ENCODE data around the gene EPS8L1.

Gene EPS8L1

DNA sequence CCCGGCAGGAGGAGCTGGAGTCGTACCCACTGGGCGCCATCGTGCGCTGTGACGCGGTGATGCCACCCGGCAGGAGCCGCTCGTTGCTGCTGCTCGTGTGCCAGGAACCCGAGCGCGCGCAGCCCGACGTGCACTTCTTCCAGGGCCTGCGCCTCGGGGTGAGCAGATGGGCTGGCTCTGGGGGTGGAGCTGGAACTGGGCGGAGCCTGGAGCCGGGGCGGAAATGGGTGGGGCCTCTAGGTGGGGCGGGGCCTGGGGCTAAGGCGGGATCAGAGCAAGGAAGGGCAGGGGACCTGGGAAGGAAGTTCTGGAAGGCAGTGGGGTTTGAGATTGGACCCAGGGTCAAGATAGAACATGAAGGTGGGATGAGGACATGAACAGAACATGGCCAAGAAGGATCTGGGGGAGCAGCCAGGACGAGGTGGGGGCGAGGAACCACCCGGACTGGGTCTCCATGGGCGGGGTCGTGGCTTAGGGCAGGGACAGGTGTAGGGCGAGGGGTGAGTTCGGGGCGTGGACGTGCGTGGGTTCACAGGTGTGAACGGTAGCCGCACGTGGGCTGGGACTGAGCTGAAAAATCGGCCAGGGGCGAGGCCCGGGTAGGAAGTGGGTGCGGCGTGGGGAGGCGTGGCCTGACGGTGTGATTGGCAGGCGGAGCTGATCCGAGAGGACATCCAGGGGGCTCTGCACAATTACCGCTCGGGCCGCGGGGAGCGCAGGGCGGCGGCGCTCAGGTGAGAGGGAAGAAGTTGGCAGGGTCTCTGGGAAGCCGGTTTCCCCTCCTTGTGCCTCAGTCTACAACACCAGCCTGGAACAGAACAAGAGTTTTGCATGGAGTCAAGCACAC lies 4.7 kb downstream of the EPS8L1 start:
- peak; percentile 48 for DNase-seq (ENCODE audit: low read depth)

DNA sequence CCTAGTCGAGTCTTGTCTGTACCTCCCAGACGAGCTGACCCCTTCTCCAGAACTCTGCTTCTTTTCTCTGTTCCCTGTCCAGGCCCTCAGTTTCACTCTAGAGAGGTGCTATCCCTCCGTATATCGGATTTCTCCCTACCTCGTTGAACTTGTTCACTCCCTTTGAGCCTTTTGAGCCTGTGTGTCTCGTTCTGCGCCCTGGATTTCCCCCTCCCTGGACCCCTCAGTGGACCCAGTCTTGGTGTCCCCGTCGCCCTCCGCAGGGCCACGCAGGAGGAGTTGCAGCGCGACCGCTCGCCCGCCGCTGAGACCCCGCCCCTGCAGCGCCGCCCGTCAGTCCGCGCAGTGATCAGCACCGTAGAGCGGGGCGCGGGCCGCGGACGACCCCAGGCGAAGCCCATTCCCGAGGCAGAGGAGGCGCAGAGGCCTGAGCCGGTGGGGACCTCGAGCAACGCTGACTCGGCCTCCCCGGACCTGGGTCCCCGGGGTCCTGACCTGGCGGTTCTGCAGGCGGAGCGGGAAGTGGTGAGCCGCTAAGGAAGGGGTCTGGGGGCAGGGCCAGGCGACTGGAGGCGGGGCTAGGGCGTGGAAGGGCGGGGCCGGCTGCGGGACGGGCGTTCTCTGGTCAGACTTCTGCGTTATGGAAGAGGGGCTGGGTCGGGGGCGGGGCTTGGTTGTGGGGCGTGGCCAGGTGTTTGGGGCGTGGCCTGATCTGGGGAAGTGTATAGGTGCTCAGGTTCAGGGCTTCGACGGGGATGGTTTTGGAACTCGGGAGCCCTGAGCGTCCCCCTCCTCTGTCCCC lies 5.5 kb downstream of the EPS8L1 start:
- peak; percentile 84 for DNase-seq (ENCODE audit: low read depth)

DNA sequence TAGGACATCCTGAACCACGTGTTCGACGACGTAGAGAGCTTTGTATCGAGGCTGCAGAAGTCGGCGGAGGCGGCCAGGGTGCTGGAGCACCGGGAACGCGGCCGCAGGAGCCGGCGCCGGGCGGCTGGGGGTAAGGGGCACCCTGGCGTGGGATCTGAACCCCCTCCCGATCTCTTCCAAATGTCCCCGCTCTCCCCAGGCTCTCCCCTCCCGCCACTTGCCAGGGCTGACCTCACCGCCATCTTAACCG lies 6.0 kb downstream of the EPS8L1 start:
- no peak for DNase-seq (ENCODE audit: low read depth)

DNA sequence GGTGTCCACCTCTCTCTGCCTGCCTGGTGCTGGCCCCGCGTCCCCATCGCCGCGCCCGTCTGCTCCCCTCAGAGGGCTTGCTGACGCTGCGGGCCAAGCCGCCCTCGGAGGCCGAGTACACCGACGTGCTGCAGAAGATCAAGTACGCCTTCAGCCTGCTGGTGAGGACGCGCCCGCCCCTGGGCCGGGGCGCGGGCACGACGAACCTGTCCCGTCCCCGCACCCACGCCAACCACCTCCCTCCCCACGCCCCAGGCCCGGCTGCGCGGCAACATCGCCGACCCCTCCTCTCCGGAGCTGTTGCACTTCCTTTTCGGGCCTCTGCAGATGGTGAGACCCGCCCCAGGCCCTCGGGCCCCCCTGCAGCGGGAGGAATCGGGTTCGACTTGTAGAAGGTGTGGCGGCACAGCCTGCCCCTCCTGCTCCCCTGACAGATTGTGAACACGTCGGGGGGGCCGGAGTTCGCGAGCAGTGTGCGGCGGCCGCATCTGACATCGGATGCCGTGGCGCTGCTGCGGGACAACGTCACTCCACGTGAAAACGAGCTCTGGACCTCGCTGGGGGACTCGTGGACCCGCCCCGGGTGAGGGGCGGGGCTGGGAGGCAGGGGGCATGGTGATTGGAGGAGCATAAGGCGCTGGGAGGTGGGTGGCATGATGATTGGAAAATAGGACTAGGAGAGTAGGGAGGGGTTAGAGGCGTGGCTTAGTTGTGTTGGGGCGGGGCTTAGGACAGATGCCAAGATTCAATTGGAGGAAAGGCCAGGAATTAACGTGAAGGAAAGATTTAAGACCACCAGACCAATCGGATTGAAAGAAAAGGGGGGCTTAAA lies 6.6 kb downstream of the EPS8L1 start:
- peak; percentile 31 for DNase-seq (ENCODE audit: low read depth)

DNA sequence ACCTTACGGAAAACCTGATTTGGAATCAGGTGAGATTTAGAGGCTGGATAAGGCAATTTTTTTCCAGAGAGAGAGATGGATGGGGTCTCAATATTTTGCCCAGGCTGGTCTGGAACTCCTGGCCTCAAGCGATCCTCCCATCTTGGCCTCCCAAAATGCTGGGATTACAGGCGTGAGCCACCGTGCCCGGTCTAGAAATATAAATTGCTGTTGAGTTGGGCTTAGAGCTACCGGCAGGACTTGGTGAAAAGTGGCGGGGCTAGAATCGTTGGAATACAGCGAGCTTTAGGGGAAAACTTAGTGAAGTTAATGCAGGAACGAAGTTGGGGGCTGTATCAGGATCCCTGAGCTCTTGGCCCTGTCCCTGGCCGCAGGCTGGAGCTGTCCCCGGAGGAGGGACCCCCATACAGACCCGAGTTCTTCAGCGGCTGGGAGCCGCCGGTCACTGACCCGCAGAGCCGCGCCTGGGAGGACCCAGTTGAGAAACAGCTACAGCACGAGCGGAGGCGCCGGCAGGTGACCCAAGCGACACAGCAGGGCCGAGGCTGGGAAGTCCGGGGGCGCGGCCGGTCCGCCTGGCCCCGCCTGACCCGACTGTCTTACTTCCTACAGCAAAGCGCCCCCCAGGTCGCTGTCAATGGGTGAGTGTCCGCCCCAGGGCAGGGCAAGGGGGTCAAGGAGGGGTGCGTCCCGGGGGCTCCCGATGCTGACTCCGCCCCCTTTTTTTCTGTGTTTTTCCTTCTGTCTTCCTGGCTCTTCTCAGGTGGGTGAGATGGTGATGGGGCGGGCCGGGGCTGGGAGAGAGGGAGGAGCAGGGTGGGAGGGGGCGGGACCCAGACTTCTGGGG lies 7.6 kb downstream of the EPS8L1 start:
- no peak for DNase-seq (ENCODE audit: low read depth)

DNA sequence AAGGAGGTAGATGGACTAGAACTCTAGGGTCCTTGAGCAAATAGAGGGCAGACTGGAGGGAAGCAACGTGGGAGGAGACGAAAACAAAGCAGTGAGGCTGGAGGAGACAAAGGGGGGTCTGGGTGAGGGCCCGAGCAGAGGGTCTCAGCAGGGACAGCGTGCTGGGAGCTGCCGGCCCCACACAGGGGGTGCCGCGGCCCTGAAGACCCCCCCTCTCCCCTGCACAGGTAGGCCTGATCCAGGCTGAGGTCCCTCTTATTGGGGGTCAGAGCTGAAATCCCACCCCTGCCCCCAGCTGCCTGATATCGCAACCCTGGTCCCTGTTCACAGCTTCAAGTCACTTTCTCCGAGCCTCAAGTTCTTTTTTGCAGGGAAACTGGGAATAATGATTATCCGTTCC lies 8.7 kb downstream of the EPS8L1 start:
- DNase-seq (ENCODE audit: low read depth), result no peak

DNA sequence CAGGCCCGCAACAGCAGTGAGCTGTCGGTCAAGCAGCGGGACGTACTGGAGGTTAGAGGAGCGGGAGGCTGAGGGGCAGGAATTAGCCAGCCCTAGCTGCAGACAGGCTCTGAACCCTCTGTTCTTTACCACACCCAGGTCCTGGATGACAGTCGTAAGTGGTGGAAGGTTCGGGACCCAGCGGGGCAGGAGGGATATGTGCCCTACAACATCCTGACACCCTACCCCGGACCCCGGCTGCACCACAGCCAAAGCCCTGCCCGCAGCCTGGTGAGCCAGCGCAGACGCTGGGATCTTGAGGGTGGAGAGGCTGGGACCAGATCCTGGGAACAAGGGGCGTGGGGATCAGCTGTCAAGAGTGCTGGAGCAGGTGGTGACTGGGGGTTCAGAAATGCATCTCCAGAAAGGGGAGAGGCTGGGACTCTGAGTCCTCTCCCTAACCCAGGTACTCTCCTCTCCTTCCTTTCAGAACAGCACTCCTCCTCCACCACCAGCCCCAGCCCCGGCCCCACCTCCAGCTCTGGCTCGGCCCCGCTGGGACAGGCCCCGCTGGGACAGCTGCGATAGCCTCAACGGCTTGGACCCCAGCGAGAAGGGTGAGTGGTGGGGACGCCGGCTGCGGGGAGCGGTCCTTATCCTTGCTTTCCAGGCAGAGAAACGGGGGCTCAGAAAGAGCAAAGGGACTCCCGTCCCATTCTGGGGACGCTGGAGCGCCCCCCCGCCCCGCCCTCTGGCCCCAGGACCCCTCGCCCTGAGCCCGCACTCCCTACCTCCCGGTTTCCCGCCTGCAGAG lies 10.4 kb downstream of the EPS8L1 start:
- DNase-seq (ENCODE audit: low read depth), result no peak

DNA sequence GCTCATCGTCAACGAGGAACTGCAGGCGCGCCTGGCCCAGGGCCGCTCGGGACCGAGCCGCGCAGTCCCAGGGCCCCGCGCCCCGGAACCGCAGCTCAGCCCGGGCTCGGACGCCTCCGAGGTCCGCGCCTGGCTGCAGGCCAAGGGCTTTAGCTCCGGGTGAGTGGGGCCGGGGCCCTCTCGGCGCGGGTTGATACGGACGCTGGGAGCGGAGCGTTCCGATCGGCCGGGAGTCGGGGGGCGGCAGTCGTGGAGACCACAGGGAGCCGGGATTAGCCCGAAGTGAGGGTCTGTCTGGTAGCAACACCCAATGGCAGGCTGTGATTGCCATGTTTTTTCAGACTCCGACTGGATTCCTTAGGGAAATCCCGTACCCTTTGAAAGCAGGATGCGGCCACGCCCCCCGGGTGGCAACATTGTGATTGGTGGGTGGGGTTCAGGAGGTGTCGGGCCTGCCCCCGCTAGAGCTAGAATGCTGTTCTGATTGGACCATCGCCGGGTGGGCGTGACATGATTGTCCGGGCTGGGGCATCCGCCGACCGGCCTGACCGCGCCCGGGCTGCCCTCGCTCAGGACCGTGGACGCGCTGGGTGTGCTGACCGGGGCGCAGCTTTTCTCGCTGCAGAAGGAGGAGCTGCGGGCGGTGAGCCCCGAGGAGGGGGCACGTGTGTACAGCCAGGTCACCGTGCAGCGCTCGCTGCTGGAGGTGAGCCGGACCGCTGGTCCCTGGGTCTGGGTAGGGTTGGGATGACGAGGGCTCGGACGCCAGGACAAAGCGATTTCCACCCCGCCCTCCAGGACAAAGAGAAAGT lies 11.3 kb downstream of the EPS8L1 start:
- peak; percentile 42 for DNase-seq (ENCODE audit: low read depth)

DNA sequence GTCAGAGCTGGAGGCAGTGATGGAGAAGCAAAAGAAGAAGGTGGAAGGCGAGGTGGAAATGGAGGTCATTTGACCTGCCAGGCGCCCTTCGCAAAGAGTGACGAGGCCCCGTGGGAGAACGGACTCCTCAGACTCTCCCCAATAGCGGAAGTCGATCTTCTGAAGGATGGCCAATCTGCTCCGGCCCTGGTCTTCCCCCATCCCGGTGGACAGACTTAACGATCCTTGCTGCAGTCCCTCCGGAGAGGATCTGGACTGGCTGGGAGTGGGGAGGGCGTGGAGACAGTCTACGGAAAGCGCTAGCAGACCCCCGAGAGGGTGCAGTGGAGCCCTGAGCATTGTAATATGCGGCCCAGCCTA lies 11.9 kb downstream of the EPS8L1 start:
- no peak for DNase-seq (ENCODE audit: low read depth)

DNA sequence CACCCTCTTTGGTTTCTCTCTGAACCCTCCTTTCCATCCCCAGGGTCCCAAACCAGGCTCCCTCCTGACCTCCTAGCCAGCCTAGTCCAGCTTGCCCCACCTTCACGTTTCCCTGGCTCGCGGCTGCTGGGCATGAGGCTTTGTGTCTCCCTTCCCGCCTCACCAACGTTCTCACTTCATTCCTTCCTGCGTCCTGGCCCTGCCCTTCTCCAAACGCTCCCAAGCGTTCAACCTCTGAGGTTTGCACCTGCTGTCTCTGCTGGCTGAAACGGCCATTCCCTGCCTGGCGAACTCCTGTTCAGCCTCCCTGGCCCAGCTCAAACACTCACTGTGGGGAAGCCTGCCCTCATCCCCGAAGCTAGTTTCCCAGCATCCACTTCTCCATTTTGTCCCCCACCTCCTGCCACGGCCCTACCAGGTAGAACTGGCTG lies 12.4 kb downstream of the EPS8L1 start:
- no peak for DNase-seq (ENCODE audit: low read depth)

DNA sequence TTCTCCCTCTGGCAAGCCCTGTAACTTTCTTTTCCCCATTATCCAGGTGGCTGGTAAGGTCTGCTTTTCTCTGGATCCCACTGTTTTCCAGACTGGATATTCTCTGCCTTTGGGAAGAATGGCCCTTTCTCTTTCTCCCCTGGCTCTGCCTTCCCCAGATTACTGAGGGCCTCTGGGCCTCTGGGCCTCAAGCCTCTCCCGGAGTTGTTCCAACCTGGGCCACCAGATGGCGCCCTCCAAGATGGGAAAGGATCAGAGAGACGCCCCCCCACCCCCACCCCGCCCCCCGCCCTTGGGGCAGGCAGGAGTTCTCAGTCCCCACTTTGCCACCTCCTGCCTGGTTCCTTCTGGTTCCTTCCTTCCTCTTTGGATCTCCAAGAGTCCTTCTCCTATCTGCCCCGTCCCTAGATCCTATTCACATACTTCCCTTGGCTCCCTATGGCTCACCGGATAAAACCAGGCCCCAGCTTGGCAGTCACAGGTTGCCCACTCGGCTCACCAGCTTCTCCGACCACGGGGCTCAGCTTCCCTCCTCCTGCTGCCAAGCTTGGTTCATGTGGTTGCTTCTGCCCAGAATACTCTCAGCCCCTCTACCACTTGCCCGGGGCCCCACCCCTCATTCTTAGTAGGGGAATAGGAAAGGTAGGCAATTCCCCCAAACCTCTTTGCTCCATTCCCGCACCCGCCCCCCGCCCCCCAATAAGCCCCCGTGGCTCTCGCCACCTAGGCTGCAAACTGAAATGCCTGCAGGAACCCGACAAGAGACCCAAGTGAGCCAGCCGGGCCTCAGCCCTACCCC lies 13.1 kb downstream of the EPS8L1 start:
- DNase-seq (ENCODE audit: low read depth), result peak; percentile 73

DNA sequence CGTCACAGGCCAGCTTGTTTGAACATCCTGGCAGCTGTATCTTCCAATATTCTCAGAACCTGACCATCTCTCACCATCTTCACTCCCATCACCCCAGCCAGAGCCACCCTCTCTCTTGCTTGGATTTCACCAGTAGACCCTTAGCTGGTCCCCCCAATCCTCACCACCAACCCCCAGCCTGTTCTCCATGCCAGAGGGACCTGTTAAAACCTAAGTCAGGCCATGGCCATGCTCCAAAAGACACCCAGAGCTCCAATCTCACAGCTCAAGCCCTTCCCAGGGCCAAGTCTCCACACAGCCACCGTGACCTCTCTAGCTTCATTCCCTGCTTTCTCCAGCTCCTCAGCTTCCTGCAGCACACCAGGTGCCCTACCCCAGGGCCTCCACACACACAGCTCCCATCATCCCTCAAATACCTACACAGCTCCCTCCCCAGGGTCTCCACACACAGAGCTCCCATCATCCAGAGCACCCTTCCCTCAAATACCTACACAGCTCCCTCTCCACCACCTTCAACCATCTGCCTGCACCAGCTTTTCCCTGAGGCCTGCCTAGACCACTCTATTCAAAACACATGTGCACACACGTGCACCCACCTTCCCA lies 13.8 kb downstream of the EPS8L1 start:
- no peak for DNase-seq (ENCODE audit: low read depth)

DNA sequence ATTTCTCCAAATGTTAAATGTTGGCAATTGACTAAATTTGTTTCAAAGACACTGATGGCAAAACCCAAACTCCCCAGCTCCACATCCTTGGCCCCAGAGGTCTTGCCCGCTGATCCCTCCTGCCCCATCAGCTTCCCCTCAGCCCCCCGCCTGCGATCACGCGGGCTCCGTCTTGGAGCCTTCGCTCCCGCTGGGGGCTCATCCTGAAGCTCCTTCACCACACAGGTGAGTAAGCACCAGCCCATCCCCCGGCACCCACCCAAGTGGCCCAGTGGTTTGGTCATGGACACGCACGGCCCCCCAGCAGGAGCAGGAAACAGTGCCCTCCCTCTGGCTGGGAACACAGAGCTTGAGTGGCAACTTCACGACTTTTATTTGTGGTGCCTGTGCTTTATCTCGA lies 14.9 kb downstream of the EPS8L1 start:
- DNase-seq (ENCODE audit: low read depth), result no peak

DNA sequence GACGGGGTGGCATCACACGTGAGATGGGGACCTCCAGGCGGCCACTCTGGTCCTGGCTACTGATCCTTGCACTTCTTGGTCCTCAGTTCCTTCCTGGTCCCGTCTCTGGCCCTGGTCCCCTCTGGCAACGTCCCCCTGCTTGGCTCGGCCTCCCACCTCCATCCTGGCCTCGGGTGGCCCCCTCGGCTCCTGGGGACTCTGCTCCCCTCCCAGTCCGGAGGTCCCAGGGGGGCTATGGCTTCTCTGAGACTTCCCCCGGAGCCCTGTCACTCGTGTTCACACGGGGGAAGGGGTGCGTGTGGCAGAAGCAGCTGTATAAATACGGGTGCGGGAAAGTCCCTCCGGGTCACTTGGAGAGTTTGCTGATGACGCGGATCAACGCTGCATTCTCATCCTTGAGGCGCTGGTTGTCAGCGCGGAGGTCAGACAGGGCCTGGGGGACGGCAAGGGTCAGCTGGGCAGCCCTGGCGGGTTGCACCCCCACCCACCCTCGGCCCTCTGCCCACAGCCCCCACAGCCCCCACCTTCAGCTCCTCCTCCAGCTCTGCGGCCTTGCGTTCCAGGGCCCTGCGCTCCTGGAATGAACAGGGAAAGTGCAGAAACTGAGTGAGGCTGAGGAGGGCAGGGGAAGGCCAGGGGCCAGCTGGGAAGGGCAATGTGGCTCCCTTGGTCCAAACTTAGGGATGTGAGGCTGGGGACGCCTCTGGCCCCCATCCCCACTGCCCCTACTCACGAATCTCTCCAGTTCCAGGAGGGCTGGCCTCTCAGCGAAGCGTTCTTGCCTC lies 15.6 kb downstream of the EPS8L1 start:
- DNase-seq (ENCODE audit: low read depth), result no peak

DNA sequence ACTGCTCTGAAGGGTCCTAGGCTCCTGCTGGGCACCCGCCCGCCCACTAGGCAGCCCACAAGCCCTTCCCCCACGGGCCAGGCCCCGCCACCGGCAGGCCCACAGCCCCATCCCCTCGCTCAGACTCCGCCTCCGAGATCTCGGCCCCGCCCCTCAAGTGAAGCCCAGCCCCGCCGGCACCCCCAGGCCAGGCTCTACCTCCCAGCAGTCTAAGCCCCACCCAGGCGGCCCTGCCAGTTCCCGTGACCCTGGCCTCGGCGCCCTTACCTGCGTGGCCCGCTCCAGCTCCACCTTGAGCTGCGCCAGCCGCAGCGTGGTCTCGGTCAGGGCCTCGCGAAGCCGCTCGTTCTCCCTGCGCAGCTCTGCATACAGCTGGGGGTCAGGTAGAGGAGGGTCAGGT lies 16.3 kb downstream of the EPS8L1 start:
- no peak for DNase-seq (ENCODE audit: low read depth)

DNA sequence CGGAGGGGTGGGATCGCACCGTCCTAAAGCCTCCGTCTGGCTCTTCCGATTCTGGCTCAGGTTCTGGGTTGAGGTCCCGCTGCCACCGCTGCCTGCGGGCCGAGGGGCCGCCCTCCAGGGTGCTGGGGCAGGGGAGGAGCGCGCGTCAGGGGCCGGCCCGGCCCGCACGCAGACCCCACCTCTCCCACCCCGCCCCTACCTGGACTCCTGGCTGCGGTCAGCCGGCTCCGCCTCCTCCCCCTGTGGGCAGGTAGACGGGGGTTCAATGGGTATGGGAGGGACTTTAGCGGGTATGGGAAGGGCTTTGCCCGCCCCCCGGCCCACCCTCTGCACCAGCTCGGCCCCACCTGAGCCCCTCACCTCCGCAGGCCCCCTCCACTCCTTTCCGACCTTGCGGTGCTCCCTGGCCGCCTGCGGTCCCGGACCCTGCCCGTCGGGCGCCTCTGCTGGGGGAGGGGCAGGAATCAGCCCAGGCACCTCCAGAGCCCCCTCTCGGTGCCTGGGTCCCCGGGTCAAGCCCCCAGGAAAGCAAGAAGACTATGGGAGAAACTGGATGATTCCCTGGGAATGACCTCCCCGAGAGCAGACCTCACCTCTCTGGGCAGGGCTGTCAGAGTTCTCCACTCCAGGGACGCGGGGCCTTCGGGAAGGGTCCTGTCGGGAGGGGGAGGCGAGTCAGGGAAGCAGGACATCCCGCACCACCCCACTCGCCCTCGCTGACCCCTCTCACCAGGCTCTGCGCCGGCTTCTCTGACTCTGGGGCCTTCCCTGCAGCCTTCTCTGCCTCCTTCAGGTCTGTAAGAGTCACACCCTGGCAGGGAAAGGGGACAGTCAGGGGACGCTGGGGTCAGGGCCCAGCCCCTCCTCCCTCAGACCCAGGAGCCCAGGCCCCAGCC lies 17.0 kb downstream of the EPS8L1 start:
- no peak for DNase-seq (ENCODE audit: low read depth)
